SK-N-SH treated with all-trans-retinoic acid at 6 μM for 48 hours (cell line): ENCODE results near the gene PLCB3.
A peak's percentile ranks its signal among the peaks of the same experiment; 100 is the strongest.

Experiments used
- ATAC-seq: fragments of 200-7000 bp; cut with Tn5 transposase; 3 replicates; pipeline ENCODE4 v1.9.1; 2020; ENCODE audit warnings: mild to moderate bottlenecking, moderate library complexity
- ARNTL ChIP-seq: fragments of 450-650 bp; formaldehyde crosslinking; IDR thresholded peaks from 2 replicates; pipeline ENCODE4 v1.5.0; 2020; ENCODE audit warnings: low read depth, mild to moderate bottlenecking, moderate library complexity, borderline replicate concordance
- BACH2 ChIP-seq: fragments of 250-450 bp; sonication (Bioruptor Pico); IDR thresholded peaks from 2 replicates; pipeline ENCODE4 v1.9.0; 2021; ENCODE audit warnings: mild to moderate bottlenecking, borderline replicate concordance
- CREB5 ChIP-seq: fragments of 250-450 bp; sonication (Bioruptor Pico); IDR thresholded peaks from 2 replicates; pipeline ENCODE4 v1.5.1; 2020; ENCODE audit warnings: low read depth, mild to moderate bottlenecking, moderate library complexity
- ESRRG ChIP-seq: fragments of 250-450 bp; sonication (Bioruptor Pico); IDR thresholded peaks from 2 replicates; pipeline ENCODE4 v1.6.1; 2021; ENCODE audit warnings: mild to moderate bottlenecking
- GLIS3 ChIP-seq: fragments of 250-450 bp; sonication (Bioruptor Pico); IDR thresholded peaks from 2 replicates; pipeline ENCODE4 v1.5.0; 2020; ENCODE audit warnings: mild to moderate bottlenecking, moderate library complexity
- ISL1 ChIP-seq: fragments of 250-450 bp; sonication (Bioruptor Pico); IDR thresholded peaks from 2 replicates; pipeline ENCODE4 v2.1.2; 2022; ENCODE audit warnings: mild to moderate bottlenecking, moderate library complexity
- OSR1 ChIP-seq: fragments of 250-450 bp; sonication (Bioruptor Pico); IDR thresholded peaks from 2 replicates; pipeline ENCODE4 v1.8.0; 2022; ENCODE audit warnings: moderate library complexity, mild to moderate bottlenecking, inconsistent platforms
- PATZ1 ChIP-seq: fragments of 250-450 bp; sonication (Bioruptor Pico); IDR thresholded peaks from 2 replicates; pipeline ENCODE4 v1.8.0; 2020; ENCODE audit warnings: mild to moderate bottlenecking, moderate library complexity, borderline replicate concordance
- POU6F1 ChIP-seq: fragments of 250-450 bp; sonication (Bioruptor Pico); IDR thresholded peaks from 2 replicates; pipeline ENCODE4 v1.8.0; 2021; ENCODE audit warnings: low read depth, mild to moderate bottlenecking, moderate library complexity, borderline replicate concordance
- PPARA ChIP-seq: fragments of 250-450 bp; sonication (Bioruptor Pico); IDR thresholded peaks from 2 replicates; pipeline ENCODE4 v1.5.0; 2020; ENCODE audit warnings: mild to moderate bottlenecking, borderline replicate concordance
- RARB ChIP-seq: fragments of 250-450 bp; sonication (Bioruptor Pico); IDR thresholded peaks from 2 replicates; pipeline ENCODE4 v1.8.0; 2021; ENCODE audit warnings: mild to moderate bottlenecking, moderate library complexity
- SNAI2 ChIP-seq: fragments of 250-450 bp; sonication (Bioruptor Pico); IDR thresholded peaks from 2 replicates; pipeline ENCODE4 v1.5.0; 2020; ENCODE audit warnings: mild to moderate bottlenecking, moderate library complexity
- TCF4 ChIP-seq: fragments of 250-450 bp; sonication (Bioruptor Pico); IDR thresholded peaks from 2 replicates; pipeline ENCODE4 v1.8.0; 2021; ENCODE audit warnings: mild to moderate bottlenecking, moderate library complexity, borderline replicate concordance
- TOX ChIP-seq: fragments of 250-450 bp; sonication (Bioruptor Pico); IDR thresholded peaks from 2 replicates; pipeline ENCODE4 v1.8.0; 2021; ENCODE audit warnings: mild to moderate bottlenecking, moderate library complexity, borderline replicate concordance
- TSHZ2 ChIP-seq: fragments of 250-450 bp; sonication (Bioruptor Pico); IDR thresholded peaks from 2 replicates; pipeline ENCODE4 v1.5.0; 2020; ENCODE audit warnings: mild to moderate bottlenecking, moderate library complexity
- ZC3H10 ChIP-seq: fragments of 250-450 bp; sonication (Bioruptor Pico); IDR thresholded peaks from 2 replicates; pipeline ENCODE4 v1.5.1; 2021; ENCODE audit warnings: mild to moderate bottlenecking, moderate library complexity
- ZFP3 ChIP-seq: fragments of 250-450 bp; sonication (Bioruptor Pico); IDR thresholded peaks from 2 replicates; pipeline ENCODE4 v1.5.0; 2020; ENCODE audit warnings: mild to moderate bottlenecking, moderate library complexity
- ZFP30 ChIP-seq: fragments of 450-650 bp; formaldehyde crosslinking; IDR thresholded peaks from 2 replicates; pipeline ENCODE4 v1.5.0; 2022; ENCODE audit warnings: mild to moderate bottlenecking, moderate library complexity
- ZNF565 ChIP-seq: fragments of 450-650 bp; formaldehyde crosslinking; conservative IDR thresholded peaks from 2 replicates; pipeline ENCODE4 v1.5.0; 2020; ENCODE audit warnings: low read depth, mild to moderate bottlenecking, moderate library complexity
- ZNF70 ChIP-seq: fragments of 450-650 bp; formaldehyde crosslinking; IDR thresholded peaks from 2 replicates; pipeline ENCODE4 v1.5.0; 2020; ENCODE audit warnings: mild to moderate bottlenecking, moderate library complexity

The PLCB3 gene

GRCh38 chr11:64316672-64317324 lies 65.5 kb downstream of the PLCB3 start:
- peak; percentile 5 for ATAC-seq

GRCh38 chr11:64317325-64317960 lies 66.1 kb downstream of the PLCB3 start, which contains the start of gene TRMT112:
Gene TRMT112, minus strand, starts transcription at chr11:64317559. Its CDS starts 33 bp downstream, at chr11:64317526.
- peak; percentile 89 for ATAC-seq
- TF ChIP-seq TOX (CRISPR knock-in tag) = no peak
- TF ChIP-seq ZFP3 (CRISPR knock-in tag) = no peak
- no peak for TF ChIP-seq GLIS3 (CRISPR knock-in tag)
- no peak for TF ChIP-seq TSHZ2 (CRISPR knock-in tag)

More at GRCh38 chr11:64316672-64317324, 65.5 kb downstream of the PLCB3 start:
- TF ChIP-seq ARNTL (CRISPR knock-in tag) = no peak
- TF ChIP-seq POU6F1 (CRISPR knock-in tag) = no peak
- TF ChIP-seq ZNF70 (CRISPR knock-in tag) = no peak
- no peak for TF ChIP-seq ESRRG (CRISPR knock-in tag)
- no peak for TF ChIP-seq ZFP3 (CRISPR knock-in tag)
- no peak for TF ChIP-seq TOX (CRISPR knock-in tag)
- no peak for TF ChIP-seq ZFP30 (CRISPR knock-in tag)
- no peak for TF ChIP-seq OSR1 (CRISPR knock-in tag)
- TF ChIP-seq CREB5 (CRISPR knock-in tag) = no peak
- TF ChIP-seq ZC3H10 (CRISPR knock-in tag) = no peak
- no peak for TF ChIP-seq ZNF565
- TF ChIP-seq PATZ1 (CRISPR knock-in tag) = no peak
- no peak for TF ChIP-seq PPARA (CRISPR knock-in tag)
- no peak for TF ChIP-seq RARB (CRISPR knock-in tag)
- TF ChIP-seq SNAI2 (CRISPR knock-in tag) = no peak
- TF ChIP-seq ISL1 (CRISPR knock-in tag) = no peak

- ATAC-seq = peak; percentile 86
- TF ChIP-seq ISL1 (CRISPR knock-in tag) = no peak
- no peak for TF ChIP-seq PATZ1 (CRISPR knock-in tag)
- TF ChIP-seq TCF4 (CRISPR knock-in tag) = no peak
- no peak for TF ChIP-seq BACH2 (CRISPR knock-in tag)
- no peak for TF ChIP-seq TSHZ2 (CRISPR knock-in tag)
- no peak for TF ChIP-seq ESRRG (CRISPR knock-in tag)
- no peak for TF ChIP-seq CREB5 (CRISPR knock-in tag)
- no peak for TF ChIP-seq TOX (CRISPR knock-in tag)
These were observed 66.8 kb downstream of the PLCB3 start, which contains the start of gene PRDX5 for GRCh38 chr11:64317961-64318765. Gene PRDX5, plus strand, starts transcription at chr11:64318121. Its CDS starts 95 bp downstream, at chr11:64318216.
